NCI-H510A treated with DMSO at 0.1 percent for 48 hours (cell line): ENCODE results near the gene DUOXA1.

Experiments used
- DNase-seq: peaks from one replicate; lab custom pipeline; 2025; lab: John Stamatoyannopoulos, UW

Gene DUOXA1

DNA sequence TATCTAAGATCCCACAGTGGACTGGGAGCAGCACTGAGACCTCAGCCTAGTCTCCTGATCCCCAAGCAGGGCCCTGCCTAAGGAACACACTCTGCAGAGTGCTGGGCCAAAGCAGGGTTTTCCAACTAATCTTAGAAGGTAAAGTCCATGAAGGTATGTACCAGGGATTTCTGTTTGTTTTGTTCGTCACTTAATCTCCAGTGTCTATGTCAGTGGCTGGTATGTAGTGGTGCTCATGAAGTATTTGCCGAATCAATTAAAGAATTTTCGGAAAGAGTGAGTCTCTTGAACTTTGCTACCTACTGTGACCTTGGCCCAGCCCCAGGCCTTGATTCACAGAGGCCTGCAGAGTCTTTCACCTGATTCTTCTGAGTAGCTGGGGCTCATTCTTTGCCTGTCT is 1.8 kb upstream of the DUOXA1 start:
- DNase-seq = no peak

DNA sequence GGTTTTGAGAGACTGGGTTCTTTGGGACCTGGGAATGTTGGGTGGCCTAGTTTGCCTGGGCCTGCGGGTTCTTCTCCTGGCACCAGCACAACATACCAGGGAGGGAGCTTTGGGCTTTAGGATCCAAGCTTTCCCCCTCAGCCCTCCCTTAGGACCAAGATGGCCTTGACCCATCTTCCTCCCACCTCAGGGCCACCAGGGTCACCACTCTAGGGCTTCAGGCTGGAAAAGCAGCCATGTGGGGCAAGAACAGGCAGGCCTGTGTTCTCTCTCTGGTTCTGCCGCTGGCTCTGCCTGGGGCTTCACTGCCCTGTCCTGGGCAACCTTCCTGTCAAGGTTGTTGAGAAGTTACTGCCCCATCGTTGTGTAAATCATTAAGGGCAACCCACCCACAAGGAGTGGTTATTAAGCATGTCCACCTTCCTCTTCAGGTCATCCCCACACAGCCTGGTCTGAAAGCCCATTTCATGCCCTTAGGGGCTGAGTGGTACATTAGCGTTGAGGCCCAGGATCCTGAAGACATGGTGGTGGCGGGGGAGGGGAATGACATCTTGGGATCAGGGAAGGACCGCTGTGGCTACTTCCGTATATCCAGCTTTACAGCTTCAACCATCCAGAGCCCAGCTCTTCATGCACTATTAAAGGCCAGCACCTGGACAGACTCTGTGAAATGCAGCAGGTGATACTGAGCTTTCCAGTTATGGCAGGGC is 767 bp upstream of the DUOXA1 start:
- DNase-seq = no peak

DNA sequence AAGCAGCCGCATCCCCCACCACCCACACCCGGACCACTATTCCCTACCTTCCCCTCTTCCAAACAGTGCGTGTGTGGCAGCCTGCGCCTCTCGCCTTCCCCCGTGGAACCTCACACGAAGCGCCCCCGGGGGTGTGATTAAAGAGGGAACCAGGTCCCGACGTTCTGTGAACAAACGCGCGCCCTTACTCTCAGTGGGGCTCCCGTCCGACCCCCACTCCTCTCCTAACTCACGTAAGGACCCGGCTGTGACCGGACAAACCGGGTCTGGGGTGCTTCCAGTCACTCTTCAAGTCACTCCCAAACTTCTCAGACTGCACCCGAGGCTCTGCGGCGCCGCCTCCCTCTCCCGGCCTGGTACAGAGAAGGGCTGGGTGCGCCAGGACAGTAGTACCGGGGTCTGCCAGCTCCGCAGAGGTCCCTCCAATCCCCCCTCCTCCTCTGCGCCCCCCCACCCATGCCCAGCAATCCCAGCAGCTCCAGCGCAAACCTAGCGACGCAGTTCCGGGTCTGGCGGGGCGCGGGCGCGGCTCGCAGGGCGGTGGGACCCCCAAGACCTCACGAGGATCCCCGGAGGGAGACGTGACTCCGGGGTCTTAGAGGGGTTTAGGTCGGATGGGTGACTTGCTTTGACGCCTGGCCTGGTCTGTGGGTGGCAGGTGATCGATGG is 574 bp downstream of the DUOXA1 start:
- DNase-seq = no peak

DNA sequence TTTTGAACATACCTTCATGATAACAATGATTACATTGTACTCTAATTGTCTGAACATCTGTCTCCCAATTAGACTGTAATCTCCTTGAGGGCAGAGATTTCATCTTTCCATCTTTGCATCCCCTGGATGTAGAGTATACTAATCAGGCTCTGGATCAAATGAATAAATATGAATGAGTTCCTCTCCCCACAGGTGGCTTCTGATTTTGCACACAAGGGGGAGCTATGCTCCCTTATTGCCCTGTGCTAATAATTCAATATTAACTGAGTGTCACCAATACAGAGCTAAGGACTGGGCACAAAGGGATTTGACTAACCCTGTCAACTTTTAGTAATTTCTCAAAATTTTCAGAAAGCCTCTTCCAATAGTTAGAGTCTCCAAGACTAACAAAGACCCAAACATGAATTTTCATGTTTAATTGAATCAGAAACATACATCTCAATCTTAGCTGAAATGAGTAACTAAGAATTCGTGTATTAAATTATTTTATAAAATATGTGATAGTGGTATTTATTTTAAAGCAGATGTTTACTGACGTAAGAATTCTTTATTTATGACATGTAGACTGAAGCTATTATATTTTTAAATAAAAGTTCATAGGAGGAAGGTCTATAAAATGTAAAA is 3.0 kb downstream of the DUOXA1 start:
- DNase-seq = peak; percentile 24

DNA sequence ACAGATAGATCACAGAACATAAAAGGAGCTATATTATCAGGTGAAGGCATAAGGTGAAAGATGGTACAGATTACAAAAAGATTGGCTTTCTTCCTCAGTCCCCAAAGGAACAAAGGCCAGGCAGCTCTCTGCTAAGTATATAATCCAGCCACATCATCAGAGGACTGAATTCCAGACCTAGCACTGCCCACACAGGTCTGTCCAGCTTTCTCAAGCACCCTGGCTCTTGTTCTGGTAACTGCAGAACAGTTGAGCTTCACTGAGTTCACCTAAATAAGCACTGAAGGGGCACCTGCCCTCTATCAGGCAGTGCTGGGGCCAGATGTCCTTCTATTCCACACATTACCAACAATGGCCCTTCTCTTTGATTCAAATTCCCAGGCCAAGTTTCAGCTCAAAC is 6.3 kb downstream of the DUOXA1 start:
- DNase-seq = no peak

DNA sequence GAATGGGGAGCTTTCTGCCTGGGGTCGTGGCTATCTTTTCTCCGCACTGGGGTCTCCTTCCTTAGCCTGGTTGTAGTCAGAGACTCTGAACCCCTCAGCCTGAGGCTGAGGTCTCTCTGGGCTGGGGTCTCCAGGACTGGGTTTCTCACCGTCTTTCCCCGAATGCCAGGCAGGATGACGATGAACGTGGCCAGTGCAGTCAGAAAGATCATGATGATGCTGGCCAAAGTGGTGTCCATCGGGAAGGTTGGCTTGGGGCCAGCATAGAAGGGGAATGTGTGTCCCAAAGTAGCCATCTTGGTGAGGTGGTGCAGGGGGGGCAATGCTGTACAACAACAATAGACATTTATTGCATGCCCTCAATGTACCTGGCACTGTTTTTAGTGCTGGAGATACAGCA is 7.0 kb downstream of the DUOXA1 start:
- no peak for DNase-seq

DNA sequence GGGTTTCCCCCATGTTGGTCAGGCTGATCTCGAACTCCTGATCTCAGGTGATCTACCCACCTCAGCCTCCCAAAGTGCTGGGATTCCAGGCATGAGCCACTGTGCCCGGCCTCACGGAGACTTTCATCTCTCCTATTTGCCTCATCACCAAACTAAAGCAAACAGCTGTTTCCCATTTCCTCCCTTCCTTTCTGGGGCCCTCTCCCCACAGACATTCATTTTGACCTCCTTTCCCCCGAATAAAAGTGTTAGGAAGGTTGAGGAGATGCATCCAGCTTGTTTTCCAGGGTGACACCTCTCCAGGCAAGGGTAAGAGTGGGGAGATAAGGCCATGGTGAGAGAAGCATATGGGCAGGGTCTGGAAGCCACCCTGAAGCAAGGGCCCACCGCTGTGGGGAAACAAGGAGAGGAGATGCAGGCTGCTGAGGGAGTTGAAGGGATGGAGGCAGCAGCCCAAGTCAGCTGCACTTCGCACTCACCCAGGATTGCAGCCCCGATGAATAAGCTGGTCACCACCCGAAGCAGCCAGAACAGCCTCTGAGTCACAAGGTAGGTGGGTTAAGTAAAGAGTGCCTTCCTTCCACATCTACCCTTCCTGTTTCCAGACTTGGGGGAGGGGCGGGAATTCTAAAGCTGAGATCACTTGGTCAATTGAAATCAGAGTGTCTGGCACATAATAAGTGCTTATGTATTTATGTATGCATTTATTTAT is 7.8 kb downstream of the DUOXA1 start:
- DNase-seq = no peak

DNA sequence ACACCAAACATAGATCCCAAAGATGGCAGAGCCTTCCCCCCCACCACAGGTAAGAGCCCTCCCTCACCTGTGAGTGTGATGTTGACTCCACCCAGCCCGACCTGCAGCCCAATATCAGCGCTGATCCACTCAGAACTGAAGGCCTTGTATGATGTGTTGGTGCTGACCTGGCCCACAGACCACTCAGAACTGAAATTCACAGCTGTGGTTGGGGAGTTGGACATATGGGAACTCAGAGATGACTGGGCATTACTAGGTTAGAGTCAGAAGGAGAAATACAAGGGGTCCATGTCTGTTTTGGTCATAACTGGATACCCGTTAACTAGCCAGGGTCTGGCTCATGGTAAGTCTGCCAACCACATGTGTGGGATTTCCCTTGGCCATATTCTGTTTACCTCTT is 8.7 kb downstream of the DUOXA1 start:
- DNase-seq = no peak

DNA sequence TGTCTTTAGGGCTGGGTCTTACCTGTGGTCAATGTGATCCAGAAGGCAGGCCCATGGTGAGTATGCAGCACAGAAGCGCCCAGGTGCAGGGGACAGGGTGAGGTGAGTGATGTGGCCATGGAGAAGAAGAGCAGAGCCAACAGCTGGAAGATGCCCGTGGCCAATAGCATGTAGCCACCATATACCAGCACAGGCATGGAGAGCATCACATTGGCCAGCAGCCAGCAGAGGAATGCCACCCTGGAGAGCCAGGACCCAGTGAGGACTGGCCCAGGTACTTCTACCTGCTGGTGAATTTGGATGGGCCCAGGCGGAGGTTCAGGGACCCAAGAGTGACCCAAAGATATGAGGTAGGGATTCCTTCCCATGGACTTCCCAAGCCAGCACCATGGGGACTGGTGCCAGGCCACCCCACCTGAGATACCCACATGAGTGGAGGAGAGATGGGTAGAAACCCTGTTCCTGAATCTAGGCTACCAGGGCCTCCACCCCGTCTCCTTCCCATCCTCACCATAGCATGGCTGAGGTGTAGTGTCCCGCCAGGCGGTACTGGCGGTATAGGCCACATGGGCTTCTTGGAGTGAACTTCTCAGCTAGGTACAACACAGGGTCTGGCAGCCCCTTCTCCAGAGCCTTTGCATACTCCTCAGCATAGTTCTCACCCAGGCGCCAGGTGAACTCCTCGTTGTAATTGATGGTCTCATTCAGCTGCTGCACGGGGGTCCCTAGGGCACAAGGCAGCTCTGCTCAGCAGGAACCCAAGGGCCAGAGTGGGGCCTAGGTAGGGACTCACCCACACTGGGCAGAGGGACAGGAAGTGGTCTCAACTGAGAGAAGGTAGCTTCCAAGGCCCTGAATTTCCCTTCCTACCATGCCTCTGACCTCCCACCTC is 9.4 kb downstream of the DUOXA1 start:
- DNase-seq = no peak

DNA sequence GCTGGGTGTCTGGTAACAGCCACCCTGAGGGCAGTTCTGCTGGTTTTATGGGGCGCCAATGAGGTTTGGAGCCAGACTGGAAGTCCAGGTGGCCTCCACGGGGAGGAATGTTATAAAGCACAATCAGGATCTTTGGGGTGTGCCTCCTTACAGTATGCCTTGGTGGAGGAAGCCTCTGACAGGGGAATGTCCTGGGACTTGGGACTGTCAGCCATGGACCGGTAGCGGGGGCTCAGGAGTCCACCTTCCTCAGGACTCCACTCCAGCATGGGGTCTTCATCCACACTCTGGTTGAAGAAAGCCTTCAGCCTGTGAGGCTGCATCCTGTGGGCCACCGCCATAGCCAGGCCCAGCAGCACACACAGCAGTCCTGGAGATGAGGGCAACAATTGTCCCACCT is 10.7 kb downstream of the DUOXA1 start:
- no peak for DNase-seq

DNA sequence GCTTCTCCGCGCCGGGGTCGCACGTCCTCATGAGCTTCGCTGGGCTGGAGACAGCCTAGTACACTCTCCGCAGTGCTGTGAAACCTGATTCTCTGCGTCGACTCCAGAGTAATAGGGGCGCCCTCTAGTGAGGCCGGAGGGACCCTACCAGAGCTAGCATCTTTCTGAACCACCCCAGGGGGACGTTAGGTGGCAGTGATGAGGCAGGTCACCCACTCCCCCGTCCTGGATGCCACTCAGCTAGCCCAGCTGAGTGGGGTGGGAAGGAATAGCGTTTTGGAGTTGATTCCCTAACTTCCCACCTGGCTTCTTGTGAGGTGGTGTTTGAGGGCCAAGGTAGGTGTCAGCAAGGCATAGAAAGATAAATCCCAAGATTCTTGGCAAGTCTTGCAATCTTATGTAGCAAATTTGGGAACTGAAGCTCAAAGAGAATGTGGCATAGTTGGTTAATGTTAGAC is 11.5 kb downstream of the DUOXA1 start:
- peak; percentile 61 for DNase-seq

DNA sequence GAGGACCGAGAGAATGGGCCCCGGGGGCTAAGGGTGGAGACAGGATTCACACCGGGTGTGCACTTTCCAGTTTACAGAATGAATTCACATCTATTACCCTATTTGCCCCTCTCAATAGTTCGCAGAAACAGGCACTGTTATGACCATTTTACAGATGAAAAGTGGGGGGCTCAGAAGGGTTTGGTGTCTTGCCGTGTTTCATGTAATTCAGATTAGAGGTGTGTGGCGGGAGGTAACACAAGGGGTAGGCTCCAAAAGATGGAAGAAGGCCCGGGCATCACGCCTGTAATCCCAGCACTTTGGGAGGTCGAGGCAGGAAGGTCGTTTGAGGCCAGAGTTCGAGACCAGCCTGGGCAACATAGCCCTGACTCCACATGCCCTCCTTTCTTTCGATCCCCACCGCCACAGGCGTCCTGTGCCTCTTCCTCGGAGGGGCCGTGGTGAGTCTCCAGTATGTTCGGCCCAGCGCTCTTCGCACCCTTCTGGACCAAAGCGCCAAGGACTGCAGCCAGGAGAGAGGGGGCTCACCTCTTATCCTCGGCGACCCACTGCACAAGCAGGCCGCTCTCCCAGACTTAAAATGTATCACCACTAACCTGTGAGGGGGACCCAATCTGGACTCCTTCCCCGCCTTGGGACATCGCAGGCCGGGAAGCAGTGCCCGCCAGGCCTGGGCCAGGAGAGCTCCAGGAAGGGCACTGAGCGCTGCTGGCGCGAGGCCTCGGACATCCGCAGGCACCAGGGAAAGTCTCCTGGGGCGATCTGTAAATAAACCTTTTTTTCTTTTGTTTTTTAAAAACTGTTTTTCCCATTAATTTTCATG is 12.2 kb downstream of the DUOXA1 start:
- DNase-seq = no peak

DNA sequence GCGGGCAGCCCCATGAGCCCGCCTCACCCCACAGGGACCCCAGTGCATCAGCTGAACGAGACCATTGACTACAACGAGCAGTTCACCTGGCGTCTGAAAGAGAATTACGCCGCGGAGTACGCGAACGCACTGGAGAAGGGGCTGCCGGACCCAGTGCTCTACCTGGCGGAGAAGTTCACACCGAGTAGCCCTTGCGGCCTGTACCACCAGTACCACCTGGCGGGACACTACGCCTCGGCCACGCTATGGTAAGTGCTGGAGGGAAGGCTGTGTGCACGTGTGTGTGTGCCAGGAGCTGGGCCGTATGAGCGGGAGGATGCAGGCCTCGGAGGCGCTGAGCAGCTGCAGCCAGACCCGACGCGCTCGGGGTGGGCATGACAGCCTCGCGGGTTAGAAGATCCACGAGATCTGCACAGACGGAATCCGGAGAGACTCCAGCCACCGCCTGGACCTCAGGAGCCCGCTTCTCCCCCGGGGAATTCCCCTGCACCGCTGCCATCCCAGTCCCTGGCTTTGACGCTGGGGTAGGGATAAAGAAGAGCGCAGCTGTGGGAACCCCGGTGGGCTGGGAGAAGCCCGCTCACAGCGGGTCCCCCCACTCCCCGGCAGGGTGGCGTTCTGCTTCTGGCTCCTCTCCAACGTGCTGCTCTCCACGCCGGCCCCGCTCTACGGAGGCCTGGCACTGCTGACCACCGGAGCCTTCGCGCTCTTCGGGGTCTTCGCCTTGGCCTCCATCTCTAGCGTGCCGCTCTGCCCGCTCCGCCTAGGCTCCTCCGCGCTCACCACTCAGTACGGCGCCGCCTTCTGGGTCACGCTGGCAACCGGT is 13.0 kb downstream of the DUOXA1 start:
- no peak for DNase-seq

DNA sequence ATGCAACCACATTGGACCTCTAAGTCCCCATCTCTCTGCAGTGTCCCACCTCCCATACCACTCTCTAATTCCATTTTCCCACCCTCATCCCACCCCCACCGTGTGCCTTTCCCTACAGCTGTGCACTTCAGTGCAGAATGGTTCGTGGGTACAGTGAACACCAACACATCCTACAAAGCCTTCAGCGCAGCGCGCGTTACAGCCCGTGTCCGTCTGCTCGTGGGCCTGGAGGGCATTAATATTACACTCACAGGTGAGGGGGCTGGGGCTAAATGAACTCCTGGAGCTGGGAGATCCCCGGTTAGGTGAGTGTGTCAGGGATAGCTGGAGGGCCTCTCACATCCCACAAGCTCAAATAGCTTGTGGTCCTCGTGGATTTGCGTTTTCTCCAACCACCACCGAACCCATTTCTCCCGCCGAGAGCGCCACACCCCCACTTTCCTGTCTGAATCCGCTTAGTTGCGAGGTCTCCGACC is 13.6 kb downstream of the DUOXA1 start:
- DNase-seq = no peak

DNA sequence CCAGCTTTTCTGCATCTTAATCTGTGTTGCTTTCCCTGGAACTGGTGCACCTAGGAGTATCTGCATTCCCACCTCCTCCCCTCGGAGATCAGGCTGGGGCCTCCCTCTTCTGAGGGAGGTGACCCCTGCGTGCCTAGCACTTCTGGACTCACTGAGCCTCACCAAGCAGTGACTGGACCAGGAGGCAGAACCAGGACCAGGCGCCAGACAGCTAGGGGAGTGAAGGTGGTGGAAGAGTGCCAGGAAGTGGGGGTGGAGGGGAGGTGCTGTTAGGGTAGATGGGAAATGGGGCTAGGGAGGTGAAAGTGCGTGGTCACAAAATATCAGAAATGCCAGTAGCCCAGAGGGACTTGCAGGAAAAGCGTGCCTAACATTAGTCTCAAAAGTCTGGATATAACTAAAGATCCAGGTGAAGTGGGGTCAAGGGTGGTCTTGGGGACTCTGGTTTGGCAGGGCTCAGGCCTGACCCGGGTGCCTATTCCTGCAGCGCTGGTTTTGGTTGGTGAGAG is 14.3 kb downstream of the DUOXA1 start:
- no peak for DNase-seq

DNA sequence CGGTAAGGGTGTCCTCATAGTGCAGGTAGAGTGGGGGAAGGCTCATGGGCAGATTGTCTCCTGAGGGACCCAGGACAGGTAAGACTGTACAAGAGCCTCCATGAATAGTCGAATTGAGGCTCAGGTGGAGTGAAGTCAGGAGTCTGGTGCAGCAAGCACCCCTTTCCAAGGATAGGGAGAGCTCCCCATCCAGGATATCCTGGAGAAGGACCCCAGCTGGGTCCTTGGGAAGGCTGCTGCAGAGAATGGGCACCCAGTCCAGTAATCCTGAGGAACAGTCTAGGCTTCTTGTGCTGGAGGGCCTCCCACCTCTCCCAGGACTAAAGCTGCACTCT is 15.0 kb downstream of the DUOXA1 start:
- no peak for DNase-seq

DNA sequence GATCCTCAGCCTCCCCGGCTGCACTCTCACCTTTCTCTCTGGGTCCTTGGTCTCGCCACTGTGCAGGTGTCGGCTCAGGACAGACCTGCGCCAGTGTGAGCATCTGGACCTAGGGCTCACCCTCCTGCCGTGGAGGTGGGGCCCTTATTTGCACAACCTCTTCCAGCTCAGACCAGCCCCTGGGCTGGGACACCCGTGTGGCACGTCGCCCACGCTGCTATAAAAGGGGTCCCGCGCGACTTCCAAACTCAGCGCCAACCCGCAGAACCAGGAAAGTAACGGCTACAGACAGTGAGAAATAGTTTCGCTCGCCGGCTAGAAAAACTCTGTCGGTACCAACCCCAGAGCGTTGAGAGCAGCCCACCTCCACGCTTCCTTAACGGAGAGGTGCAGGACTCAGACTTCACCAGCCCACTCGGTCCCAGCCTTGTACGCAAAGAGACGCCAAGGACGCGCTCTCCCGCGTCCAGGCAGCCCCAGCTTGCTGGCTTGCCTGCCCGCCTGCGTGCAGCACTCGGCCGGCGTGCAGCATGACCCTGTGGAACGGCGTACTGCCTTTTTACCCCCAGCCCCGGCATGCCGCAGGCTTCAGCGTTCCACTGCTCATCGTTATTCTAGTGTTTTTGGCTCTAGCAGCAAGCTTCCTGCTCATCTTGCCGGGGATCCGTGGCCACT is 15.5 kb downstream of the DUOXA1 start, which contains the start of the genes DUOX2 and DUOXA2:
Gene DUOX2, minus strand, starts transcription at position 97 of the 675 bp plus-strand sequence. CDS start 761 bp downstream, outside the sequence.
Gene DUOXA2, plus strand, starts transcription at position 251 of the 675 bp plus-strand sequence. Its CDS starts 280 bp downstream, at position 531.
- no peak for DNase-seq

DNA sequence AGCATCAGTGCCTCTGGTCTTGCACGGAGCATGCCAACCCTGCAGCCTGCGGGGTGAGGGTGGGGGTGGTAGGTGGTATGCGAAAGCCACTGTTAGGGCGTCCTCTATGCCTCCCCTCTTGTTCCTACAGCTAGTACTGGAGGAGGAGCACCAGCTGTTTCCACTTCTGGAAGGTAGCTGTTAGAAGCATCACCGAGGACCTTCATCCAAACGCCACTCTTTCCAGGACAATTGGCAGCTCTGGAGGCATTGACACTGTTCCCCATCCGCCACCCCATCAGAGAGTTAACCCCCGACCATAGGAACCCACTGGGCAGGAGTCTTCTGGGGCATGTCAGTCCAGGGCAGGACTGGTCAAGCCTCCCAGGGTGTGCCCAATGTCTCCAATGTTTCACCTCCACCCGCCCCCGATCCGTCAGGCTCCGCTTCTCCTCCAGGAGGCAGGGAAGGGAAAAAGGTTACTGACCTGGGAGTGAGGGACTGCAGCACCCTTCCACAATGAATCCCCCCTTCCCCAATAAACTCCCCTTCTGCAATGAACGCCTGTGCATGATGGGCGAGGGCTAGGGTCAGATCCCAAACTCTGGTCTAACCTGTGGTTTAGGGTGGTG is 16.2 kb downstream of the DUOXA1 start:
- no peak for DNase-seq
